Activated T-cell treated with anti-CD3 and anti-CD28 coated beads for 1 hour (primary cell): Measurements from ENCODE around the gene LEUTX.

Source experiments
- DNase-seq: peaks from one replicate; pipeline ENCODE4 v3.0.0-alpha.2; 2020; ENCODE audit warnings: low read depth

Gene LEUTX

DNA sequence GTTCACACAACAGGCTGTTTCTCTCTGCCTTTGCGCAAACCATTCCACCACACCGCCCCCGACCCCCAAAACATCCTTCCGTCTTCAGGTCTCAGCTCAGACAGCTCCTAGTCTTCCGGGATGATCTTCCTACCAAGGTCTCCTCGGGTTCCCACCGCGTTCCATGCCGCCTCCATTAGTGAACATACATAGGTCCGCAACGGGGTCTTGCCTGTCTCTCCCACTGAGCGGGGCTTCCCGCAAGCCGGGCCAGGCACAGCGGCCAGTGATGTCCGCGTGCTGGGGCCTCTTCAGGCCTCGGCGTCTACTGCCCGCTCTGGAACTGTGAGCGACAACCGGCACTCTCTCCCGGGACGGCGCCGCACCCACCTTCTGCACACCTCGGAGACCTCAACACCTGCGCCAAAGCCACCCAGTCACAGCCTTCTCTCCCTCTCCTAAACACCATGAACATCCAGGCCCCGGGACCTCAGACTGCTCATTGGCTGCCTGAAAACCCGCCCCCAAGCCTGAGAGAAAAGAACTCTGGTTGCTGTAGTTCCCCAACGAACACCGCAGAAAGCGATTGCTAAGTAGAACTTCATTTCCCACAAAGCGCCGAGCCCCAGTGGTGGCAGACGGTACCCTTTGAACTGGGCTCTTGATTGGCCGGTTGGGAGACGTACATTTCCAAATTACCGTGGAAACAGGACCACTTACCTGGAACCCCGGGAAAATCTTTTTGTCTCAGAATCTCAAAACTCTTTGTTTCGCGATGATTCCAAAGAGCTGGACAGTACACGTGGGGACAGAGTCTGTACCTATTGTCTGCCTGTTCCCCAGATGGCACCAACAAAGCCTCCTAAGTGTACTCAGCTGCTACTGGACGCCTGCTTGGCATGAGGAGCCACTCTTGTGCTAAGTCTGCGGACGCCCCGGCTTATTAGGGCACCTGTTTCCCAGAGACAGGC lies 45.8 kb downstream of the LEUTX start:
- DNase-seq: peak; percentile 77

DNA sequence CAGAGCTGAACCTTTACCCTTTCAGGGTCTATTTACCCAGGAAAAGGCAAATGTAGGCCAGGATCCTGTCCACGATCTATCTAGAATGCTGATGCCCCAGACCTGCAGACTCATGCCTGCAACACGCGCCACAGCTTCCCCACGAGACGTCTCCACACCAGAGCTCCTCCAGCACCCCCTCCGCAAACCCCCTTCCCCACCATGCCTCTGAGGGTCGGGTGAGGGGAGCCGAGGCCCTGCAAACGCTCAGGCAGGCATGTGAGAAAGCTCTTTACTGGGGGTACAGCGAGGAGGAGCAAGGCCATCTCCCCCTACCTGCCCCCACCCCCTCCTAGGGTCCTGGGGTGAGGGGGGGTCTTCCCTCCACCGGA lies 46.4 kb downstream of the LEUTX start:
- DNase-seq: no peak

DNA sequence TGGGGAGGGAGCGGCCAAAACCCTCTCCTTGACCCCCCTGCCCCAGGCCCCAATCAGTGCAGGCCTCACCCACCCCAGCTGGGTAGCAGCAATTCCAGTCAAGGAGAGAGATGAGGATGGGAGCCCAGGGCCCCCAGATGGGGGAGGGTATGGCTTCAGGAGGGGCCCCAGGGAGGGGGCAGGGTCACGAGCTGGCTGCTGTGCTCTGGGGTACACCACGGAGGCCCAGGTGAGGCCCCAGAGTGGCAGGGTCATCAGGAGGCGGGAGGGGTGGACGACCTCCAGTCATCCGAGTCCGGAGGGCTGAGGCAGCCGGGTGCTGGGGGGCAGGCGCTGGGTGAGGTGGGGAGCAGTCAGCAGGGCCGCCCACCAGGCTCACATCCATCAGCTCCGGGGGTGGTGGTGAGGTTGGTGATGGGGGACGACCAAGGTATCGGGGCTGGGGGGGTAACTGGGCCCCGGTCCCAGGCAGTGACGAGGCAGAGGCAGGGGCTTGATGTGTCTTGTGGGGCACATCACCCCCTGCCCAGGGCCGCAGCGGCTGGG lies 47.0 kb downstream of the LEUTX start:
- DNase-seq: no peak

DNA sequence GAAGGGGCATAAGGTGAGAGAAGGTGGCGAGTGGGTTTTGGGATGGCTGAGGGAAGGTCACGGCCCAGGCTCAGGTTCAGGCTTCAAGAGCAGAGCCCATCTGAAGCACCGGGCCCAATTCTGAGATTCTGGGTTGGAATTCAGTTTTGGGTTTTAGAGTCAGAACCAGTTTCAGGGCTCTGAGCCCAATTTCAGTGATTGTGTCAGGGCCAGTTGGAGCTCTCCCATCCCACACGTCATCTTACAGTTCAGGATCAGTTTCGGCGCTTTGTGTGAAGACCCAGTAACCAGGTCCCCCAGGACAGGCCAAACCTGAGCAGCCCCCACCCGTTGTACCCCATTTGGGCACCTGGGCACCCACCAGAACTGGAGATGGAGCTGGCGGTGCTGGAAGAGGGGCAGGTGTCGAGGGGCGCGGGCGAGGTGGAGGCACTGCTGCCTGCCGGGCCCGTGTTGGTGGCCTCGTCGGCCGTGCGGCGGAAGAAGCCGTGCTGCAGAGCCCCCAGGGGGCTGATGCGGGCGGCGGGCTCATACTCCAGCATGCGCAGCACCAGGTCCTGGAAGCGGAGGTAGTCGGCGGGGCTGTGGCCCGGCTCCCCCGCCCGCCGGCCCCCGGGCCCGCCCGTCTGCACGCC lies 47.8 kb downstream of the LEUTX start:
- DNase-seq: no peak

DNA sequence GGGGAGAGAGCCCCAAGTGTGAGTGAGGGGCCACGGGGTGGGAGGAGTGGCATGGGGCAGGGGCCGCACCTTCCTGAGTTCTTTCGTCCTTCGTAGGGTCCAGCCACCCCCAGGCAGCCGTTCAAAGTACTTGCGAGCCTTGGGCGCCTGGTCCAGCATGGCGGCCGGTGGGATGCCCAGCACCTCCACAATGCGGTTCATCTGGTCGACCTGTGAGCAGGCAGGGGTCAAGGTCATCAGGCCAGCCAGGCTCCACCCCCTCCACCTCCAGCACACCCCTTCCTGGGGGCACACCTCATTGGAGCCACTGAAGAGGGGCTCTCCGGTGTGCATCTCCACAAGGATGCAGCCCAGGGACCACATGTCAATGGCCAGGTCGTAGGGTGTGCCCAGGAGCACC lies 48.6 kb downstream of the LEUTX start:
- no peak for DNase-seq

DNA sequence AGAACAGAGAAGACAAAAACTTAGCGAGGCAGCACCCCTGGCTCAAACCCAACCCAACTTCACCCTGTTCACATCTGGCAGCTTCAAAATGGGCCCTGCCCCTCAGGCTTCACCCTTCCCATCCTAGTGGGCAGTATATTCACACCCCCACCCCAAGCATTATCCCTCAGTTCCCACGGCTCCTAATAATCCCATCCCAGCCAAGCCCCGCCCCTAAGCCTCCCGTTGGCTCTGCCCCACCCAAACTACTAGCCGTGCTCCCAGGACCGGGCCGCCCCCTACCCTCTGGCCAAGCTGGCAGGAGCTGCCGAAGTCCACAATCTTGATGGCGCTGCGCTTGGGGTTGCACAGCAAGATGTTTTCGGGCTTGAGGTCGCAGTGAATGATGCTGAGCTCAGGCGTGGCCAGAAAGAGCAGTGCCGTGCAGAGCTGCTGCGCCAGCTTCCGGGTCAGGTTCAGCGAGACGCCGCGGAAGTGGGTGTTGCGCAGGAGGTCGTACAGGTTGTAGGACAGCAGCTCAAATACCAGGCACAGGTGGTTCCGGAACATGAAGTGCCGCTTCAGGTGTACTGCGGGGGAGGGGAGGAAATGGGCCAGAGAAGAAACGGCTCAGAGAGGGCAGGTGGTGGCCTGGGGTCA lies 49.5 kb downstream of the LEUTX start:
- no peak for DNase-seq

DNA sequence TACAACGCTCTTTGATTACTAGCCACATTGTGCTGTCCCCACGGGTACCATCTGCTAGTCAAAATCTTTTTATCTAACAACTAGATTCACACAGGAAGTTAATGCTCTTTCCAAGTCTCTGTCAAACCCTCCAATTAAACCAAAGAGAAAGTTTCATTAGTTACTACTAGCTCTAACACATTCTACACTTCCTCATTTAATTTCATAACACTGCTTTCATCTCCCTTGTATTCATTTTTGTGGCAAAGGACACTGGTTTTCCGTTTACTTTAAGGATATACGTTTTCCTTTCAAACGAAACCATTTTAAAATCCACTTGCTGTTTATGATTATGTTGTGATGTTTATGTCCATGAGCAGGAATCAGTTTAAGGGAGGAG lies 50.0 kb downstream of the LEUTX start:
- DNase-seq: no peak

DNA sequence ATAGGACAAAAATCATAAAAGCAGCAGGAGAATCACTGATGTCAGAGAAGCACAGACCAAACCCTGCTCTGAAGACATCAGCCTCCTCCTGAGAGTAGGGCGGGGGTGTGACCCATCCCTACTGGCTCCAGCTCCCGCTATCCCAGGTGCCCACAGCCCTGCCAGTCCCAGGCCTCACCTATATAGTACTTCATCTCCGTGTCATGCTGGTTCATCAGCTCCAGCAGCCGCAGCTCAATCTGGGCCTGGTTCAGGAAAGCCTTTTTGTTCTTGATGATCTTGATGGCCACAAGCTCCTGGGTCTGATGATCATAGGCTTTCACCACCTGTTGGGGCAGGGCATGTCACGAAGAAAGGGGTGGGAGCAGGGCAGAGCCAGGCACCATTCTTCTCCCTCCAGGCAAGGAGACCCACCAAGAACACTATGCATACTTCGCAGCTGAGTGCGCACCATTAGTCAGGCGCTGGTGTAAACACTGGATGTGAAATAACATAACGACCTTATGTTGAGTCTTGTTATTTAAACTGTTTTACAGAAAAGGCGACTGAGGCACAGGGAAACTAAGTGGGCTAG lies 51.1 kb downstream of the LEUTX start:
- DNase-seq: no peak

DNA sequence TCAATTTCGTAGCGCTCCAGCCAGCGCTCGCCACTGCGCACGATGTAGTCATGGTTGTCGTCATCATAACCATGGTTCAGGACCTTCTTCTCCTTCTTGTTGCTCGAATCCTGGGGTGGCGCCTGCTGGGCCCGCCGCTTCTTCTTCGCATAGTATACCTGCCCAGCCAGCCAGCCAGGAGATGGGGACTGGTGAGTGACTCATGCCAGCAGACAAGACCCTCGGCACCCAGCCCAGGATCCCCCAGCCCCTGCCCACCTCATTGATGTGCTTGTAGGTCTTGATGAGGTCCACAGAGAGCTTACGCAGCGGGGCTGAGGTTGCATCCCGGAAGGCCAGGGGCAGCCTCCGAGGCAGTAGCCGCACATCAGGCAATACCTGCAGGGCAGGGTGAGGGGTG lies 51.8 kb downstream of the LEUTX start:
- DNase-seq: no peak

DNA sequence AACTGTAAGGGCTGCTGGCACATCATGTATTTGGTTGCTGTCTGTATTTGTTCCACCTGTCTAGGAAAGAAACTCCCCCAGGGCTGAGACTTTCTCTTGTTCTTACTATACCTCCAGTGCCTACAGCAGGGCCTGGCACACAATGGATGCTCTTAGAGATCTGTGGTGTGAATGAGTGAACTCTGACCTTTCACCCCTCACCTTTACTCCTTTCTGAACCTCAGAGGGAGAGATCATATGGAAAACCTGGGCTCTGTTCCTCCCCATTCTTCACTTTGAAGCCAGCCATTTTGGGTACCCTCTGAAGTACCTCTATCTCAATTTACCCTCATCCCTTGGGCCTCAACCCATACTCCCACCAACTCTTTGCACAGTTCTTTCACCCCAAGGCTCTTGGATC lies 52.2 kb downstream of the LEUTX start:
- DNase-seq: no peak

DNA sequence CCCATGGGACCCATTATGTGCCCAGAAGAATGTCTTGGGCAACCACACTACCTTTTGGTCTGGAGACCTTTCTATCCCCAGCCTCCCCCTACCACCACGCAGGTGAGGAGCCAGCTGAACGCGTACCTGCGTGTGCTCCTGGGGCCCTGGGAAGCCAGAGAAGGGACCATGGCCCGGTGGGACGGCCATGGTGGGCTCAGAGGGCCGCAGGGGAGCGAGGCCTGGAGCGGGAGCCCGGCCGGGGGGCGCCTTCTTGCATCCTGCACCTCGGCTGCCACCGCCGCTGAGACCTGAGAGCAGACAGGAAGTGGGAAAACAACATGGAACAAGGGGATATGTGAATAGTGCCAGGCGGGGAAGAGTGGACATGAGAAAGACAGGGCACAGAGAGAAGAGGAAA lies 53.0 kb downstream of the LEUTX start:
- DNase-seq: no peak

DNA sequence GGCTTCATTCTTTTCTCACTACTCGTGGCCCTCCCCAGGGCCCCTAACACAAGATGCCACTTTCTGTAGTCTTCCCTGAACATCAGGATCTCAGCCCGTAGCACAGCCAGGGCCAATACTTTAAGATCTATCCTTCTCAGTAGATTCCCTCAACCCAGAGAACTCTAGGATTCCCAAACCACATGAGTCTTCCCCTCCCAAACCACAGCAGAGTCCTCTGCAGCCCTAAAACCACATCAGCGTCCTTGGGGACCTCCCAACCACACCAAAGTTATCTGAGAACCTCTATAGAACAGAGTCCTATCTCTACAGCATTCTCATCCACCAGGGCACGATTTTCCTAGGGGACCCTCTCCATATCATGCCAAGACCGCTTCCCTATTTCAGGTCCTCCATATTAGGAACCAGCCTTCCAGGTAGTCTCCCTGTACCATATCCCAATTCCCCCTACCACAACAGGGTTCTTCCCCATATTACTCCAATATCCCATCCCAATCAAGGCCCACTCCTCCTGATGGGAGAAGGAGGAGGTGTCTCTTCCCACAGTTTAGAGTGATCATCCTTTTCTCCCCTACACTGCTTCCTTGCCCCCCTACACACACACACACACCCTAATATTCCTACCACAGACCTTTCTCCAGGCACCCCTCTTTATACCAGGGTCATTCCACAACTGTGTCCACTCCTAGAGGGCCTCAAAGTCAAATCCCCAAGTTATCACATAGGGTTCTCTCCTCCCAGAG lies 53.9 kb downstream of the LEUTX start:
- DNase-seq: no peak

DNA sequence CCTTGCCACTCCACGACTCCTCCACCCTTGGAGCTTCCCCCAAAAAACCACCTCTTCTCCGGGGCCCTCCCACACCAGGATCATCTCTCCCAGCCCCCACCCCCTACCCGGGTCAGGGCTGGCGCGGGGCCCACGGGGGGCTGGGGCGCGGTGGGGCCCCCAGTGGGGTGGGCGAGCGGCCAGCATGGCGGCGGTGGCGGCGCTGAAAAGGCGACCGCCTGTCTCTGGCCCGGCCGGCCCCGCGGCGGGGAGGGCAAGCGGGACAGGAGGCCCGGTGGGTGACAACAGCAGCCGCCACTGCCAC lies 54.5 kb downstream of the LEUTX start:
- DNase-seq: no peak

DNA sequence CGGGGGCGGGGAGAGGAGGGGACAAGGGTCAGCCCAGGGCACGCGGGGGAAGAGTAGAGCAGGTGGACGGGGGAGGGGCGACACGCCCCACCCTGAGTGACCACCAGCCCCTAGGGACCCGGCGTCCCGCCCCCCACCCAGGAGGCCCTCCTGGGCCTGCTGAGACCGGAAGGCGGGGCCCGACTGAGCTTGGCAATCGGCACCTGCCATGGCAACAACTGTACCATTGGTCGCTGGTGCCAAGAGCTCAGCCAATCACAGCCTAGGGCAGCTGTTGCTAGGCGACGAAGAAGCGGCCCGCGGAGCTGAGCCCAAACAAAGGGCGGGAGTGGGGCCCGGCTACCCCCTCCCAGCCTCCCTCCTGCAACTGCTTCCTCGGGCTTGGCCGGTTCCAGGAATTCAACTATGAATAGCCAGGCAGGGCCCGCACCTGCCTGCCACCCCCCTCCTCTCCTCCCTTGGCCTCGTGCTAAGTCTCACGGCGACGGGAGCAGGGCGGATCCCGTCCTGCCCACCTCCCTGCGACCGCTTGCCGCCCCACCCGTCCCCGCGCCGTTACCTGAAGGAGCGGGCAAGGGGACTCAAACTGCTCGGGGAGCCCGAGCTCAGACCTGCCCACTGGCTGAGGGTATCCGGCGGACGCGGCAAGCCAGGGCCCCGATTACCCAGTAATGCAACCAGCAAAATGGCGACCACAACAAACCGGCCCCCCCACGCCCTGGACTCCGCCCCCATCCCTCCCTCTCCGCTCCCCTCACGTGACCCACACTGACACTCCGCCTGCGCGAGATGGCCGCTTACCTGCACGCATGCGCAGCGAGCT lies 55.0 kb downstream of the LEUTX start, which contains the start of gene DYRK1B:
TSS of gene DYRK1B (minus strand) at position 699 of the 823 bp plus-strand sequence. CDS start 2,295 bp downstream, outside the sequence.
- peak; percentile 98 for DNase-seq

DNA sequence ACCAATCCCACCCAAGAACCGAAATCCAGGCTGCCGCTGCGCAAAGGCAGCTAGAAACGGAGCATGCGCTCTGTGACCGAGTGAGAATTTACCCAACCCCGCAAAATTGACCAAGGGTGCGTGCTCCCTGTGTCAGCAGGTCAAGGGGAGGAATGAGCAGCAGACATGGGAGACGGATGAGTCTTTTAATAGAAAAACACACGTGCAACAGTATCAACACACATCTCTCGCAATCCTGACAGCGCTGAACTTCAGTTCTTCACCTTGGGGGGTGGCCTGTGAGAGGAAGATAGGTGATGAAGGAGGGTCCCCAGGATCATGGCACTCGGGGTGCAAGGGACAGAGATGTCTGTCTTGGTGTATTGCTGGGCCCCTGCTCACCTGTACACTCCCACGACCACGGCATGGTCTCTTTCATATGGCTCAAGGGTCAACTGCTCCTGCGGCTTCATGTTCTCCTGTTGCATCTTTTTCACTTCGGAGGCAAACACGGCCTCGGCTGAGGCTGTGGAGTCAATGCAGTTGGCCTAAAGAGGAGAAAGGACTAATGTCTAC lies 55.7 kb downstream of the LEUTX start:
- DNase-seq: no peak
